ENCODE measurements around the gene AUP1. TPM values are rescaled to one million over a fixed set of nuclear protein-coding genes. Genes with fewer than 3 reads are reported as not detected.
A peak's percentile ranks its signal among the peaks of the same experiment; 100 is the strongest.

AUP1 gene
- total and polyA plus RNA-seq, 9 of the 15 experiments (the other 6 are each of a cell fraction or from before 2014, with no cell fraction given) = 70.7 to 245 (median 165) TPM

- TF ChIP-seq, protein P1, sequence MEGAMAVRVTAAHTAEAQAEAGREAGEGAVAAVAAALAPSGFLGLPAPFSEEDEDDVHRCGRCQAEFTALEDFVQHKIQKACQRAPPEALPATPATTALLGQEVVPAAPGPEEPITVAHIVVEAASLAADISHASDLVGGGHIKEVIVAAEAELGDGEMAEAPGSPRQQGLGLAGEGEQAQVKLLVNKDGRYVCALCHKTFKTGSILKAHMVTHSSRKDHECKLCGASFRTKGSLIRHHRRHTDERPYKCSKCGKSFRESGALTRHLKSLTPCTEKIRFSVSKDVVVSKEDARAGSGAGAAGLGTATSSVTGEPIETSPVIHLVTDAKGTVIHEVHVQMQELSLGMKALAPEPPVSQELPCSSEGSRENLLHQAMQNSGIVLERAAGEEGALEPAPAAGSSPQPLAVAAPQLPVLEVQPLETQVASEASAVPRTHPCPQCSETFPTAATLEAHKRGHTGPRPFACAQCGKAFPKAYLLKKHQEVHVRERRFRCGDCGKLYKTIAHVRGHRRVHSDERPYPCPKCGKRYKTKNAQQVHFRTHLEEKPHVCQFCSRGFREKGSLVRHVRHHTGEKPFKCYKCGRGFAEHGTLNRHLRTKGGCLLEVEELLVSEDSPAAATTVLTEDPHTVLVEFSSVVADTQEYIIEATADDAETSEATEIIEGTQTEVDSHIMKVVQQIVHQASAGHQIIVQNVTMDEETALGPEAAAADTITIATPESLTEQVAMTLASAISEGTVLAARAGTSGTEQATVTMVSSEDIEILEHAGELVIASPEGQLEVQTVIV (CRISPR knock-in tag; IDR thresholded peaks at IDR 0.05; ENCODE audit: borderline replicate concordance) = no peak
- no peak for TF ChIP-seq GABPB2 (CRISPR knock-in tag; conservative IDR thresholded peaks at IDR 0.05)
- TF ChIP-seq CBFA2T3 (IDR thresholded peaks at IDR 0.05) = peak; percentile 56
- TF ChIP-seq ARID2 (IDR thresholded peaks at IDR 0.05) = peak; percentile 36; the same call in 1 of the 2 replicates
- TF ChIP-seq POLR2A (conservative IDR thresholded peaks at IDR 0.05) = peak; percentile 84
- TF ChIP-seq ZBTB40 (IDR thresholded peaks at IDR 0.05) = peak; percentile 33; the same call in 1 of the 2 replicates
- TF ChIP-seq ZBTB40 (CRISPR knock-in tag; IDR thresholded peaks at IDR 0.05) = no peak
- TF ChIP-seq ZBTB11 (CRISPR knock-in tag; IDR thresholded peaks at IDR 0.05) = no peak
Observed at GRCh38 chr2:74502720-74503505, 26.6 kb downstream of the AUP1 start (continued).

Measured in K562 (cell line).